AG09309 (cell line): ENCODE data around the gene PLEKHA8.

Source experiments
- DNase-seq: peaks from one replicate; pipeline ENCODE4 v3.0.0-alpha.2; 2010; ENCODE audit warnings: low read depth
- H3K4me3 ChIP-seq: 2 replicates; pipeline ENCODE4 v1.5.1; 2011; ENCODE audit warnings: mild to moderate bottlenecking, low read depth, low read length, moderate library complexity; ENCODE audit not compliant: control insufficient read depth
- TF ChIP-seq, protein P1 (sequence below): IDR thresholded peaks from 2 replicates; pipeline ENCODE4 v1.5.1; 2011; ENCODE audit warnings: mild to moderate bottlenecking, low read depth, low read length, inconsistent platforms; ENCODE audit not compliant: insufficient read depth, control insufficient read depth; ENCODE audit errors: missing control alignments

Gene PLEKHA8

DNA sequence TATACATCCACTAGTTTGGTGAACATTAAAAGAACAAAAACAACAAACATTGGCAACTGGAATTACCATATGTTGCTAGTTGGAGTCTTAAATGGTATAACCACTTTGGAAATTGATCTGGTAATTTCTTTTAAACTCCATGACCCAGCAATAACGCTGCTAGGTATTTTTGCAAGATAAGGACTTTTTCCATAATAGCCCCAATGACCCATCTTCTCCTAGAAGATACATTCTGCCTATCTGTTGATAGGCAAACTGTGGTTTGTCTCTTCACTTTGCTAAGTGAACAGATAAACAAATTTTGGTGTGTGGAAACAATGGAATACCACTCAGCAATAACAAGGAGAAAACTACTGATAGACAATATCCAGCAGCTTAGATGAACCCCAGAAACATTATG lies 75.9 kb downstream of the PLEKHA8 start:
- no peak overlapping the region for H3K4me3 ChIP-seq
- no peak for DNase-seq
- TF ChIP-seq, protein P1, sequence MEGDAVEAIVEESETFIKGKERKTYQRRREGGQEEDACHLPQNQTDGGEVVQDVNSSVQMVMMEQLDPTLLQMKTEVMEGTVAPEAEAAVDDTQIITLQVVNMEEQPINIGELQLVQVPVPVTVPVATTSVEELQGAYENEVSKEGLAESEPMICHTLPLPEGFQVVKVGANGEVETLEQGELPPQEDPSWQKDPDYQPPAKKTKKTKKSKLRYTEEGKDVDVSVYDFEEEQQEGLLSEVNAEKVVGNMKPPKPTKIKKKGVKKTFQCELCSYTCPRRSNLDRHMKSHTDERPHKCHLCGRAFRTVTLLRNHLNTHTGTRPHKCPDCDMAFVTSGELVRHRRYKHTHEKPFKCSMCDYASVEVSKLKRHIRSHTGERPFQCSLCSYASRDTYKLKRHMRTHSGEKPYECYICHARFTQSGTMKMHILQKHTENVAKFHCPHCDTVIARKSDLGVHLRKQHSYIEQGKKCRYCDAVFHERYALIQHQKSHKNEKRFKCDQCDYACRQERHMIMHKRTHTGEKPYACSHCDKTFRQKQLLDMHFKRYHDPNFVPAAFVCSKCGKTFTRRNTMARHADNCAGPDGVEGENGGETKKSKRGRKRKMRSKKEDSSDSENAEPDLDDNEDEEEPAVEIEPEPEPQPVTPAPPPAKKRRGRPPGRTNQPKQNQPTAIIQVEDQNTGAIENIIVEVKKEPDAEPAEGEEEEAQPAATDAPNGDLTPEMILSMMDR = no peak

DNA sequence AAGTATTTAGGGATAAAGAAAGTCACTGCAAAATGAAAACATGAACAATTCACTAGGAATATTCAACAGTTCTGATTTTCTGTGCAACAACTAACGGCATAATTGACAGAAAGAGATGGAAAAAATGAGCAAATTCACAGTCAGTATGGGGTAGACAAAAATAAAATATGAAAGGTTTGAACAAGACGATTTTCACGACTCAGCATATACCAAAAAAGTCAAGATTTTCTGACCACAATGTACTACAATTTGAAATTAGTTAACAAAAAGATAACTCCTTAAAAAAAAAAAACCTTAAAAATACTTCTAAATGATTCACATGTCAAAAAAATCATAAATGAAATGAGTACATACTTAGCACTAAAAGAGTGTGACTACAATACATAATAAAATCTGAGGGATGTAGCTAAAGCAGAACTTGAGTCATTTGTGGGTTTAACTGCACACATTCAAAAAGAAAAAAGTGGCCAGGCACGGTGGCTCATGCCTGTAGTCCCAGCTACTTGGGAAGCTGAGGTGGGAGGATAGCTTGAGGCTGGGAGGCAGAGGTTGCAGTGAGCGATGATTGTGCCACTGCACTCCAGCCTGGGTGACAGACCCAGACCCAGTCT lies 84.0 kb downstream of the PLEKHA8 start:
- no peak for DNase-seq
- TF ChIP-seq, protein P1 = no peak

DNA sequence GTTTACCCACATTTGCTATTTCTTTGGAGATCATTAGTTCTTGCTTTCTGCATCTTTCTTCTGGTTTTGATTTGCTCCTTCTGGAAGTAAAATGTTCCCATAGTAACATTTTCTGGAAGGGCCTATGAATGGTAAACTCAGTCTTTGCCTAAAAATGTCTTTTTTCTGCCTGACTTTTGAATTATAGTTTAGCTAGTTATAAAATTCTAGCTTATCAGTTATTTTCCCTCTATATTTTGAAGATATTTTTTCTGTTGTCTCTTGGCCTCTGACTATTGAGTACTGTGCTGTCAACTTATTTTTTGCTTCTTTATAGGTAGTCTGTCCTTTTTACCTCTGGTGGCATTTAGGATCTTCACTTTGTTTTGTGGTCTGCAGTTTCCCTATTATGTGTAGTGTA lies 84.9 kb downstream of the PLEKHA8 start:
- TF ChIP-seq, protein P1 = no peak
- H3K4me3 ChIP-seq = no peak overlapping the region
- DNase-seq = no peak

More for the DNA sequence above, 84.0 kb downstream of the PLEKHA8 start:
- no peak overlapping the region for H3K4me3 ChIP-seq

DNA sequence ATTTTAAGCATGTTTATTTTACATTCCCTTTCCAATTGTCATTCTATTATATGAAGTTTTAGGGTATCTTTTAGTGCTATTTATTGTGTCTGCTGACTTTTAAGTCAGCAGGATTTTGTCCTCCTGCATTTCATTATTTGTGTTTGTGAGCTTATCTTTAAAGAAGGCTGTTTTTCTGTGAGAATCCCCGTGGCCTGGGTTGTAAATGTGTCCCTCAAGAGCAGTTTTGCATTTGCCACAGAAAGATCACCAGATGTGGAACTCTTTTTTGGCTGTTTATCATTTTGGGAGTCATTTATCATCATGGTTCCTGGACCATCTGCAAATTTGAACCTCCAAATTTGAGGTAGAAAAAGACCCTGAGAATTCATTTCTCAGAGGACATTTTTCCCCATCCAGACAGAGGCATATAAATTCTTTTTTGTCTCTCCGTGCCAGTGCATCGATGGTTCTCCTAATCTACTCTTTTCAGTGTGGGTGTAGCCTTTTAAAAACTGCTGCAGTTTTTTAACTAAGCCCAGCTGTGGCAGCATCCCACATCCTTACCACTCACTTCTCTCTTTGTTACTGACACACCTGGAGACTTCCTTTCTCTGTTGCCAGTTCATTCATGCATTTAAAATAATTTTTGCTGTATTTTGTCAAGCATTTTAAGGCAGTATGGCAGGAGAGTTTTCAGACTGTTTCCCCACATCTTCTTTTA lies 86.5 kb downstream of the PLEKHA8 start:
- no peak for DNase-seq
- H3K4me3 ChIP-seq = no peak overlapping the region
- TF ChIP-seq, protein P1 = no peak

DNA sequence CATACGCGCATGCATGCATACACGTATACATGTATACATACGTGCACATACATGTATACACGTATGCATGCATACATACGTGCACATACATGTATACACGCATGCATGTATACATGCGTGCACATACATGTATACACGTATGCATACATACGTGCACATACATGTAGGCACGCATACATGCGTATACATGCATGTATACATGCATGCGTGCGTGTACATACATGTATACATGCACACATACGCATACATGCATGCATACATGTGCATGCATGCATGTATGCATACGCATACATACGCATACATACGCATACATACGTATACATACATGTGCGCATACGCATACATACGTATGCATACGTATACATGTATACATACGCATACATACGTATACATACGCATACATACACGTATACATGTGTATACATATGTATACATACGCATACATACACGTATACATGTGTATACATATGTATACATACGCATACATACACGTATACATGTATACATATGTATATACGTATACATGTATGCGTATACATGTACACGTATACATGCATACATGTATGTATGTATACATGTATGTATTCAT lies 87.6 kb downstream of the PLEKHA8 start:
- no peak for DNase-seq
- no peak overlapping the region for H3K4me3 ChIP-seq

DNA sequence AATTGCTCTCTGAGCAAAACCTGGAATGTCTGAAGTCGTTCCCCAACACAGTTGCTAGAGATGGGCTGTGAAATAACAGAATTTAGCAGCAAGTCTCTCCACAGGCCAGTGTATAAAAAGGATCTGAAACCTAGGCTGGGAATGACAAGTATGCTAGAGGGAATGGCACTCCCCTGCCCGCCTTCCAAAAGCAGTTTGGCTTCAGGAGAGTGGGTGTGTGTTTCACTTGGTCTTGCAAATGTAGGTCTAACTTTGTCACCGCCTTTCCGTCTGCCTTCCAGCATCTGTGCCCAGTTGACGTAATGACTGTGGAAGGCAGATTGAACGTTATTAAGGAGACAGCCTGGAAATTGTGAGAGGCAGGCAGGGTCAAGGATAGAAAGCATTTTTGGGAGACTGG lies 88.6 kb downstream of the PLEKHA8 start:
- DNase-seq = peak; percentile 37
- H3K4me3 ChIP-seq = no peak overlapping the region
- TF ChIP-seq, protein P1 = no peak

More for the DNA sequence above, 87.6 kb downstream of the PLEKHA8 start:
- TF ChIP-seq, protein P1 = no peak
